HCT116 (cell line): ENCODE results near the gene CACNB2.

Source experiments
- ATF3 ChIP-seq: IDR thresholded peaks from 2 replicates; pipeline ENCODE4 v1.6.1; 2012
- CBX3 ChIP-seq: IDR thresholded peaks from 2 replicates; pipeline ENCODE4 v1.6.1; 2012; ENCODE audit warnings: low read depth
- CTCF ChIP-seq, 3 experiments: fragments of 200-600 bp in 1 of 3; sonication (generic) in 1 of 3; IDR thresholded peaks in 2 of 3; conservative IDR thresholded peaks in 1 of 3; 2 replicates each; pipeline ENCODE4 v1.5.1; 2012 to 2017; ENCODE audit warnings: low read depth in 2 of 3, low read length in 2 of 3, antibody characterized with exemption in 1 of 3, borderline replicate concordance in 1 of 3, control low read depth in 1 of 3, mild to moderate bottlenecking in 1 of 3, mixed read lengths in 1 of 3, mixed run types in 1 of 3, moderate library complexity in 1 of 3; ENCODE audit not compliant: insufficient read depth in 1 of 3
- EGR1 ChIP-seq: IDR thresholded peaks from 2 replicates; pipeline ENCODE4 v1.6.1; 2012; ENCODE audit warnings: low read depth
- EZH2 ChIP-seq: fragments of 200-600 bp; sonication (generic); IDR thresholded peaks from 2 replicates; pipeline ENCODE4 v1.6.1; 2017; ENCODE audit warnings: antibody characterized with exemption, mixed run types
- EZH2phosphoT487 ChIP-seq: fragments of 200-600 bp; IDR thresholded peaks from 2 replicates; pipeline ENCODE4 v1.6.1; 2018; ENCODE audit warnings: antibody characterized with exemption, borderline replicate concordance
- JUND ChIP-seq: IDR thresholded peaks from 2 replicates; pipeline ENCODE4 v1.6.1; 2012
- POLR2A ChIP-seq: IDR thresholded peaks from 2 replicates; pipeline ENCODE4 v1.7.0; 2011; ENCODE audit warnings: borderline replicate concordance; ENCODE audit not compliant: insufficient read depth, insufficient read length; ENCODE audit errors: extremely low read depth
- POLR2AphosphoS5 ChIP-seq: IDR thresholded peaks from 2 replicates; pipeline ENCODE4 v1.6.1; 2011; ENCODE audit warnings: mild to moderate bottlenecking, low read depth, low read length, moderate library complexity
- RAD21 ChIP-seq: IDR thresholded peaks from 2 replicates; pipeline ENCODE4 v1.6.1; 2012; ENCODE audit warnings: low read depth, mild to moderate bottlenecking
- REST ChIP-seq: IDR thresholded peaks from 2 replicates; pipeline ENCODE4 v1.6.1; 2012; ENCODE audit warnings: low read depth
- TCF7L2 ChIP-seq: IDR thresholded peaks from 2 replicates; pipeline ENCODE4 v1.7.0; 2011; ENCODE audit warnings: borderline replicate concordance, inconsistent platforms; ENCODE audit not compliant: insufficient read depth, insufficient read length; ENCODE audit errors: extremely low read depth
- ZBTB33 ChIP-seq: IDR thresholded peaks from 2 replicates; pipeline ENCODE4 v1.6.1; 2011; ENCODE audit warnings: mild to moderate bottlenecking, low read length, moderate library complexity; ENCODE audit not compliant: insufficient replicate concordance; ENCODE audit errors: extremely low read depth
- ZNF274 ChIP-seq: fragments of 200-500 bp; sonication (Bioruptor generic); IDR thresholded peaks from 2 replicates; pipeline ENCODE4 v1.6.1; 2014; ENCODE audit warnings: mild to moderate bottlenecking, low read depth, low read length, inconsistent platforms

GRCh38 chr10:18563003-18563726 is 422.9 kb downstream of the CACNB2 start:
- TF ChIP-seq CTCF (IDR thresholded peaks at IDR 0.05 in 2 of 3, conservative IDR thresholded peaks at IDR 0.05 in 1 of 3; ENCODE audit: borderline replicate concordance in 1 of 3, insufficient read depth in 1 of 3, low read depth in 2 of 3, low read length in 2 of 3) (no peak), EZH2phosphoT487 (no peak), TCF7L2 (no peak), ZBTB33 (no peak), JUND (no peak), POLR2A (no peak), CBX3 (no peak), EZH2 (no peak), EGR1 (no peak), ZNF274 (no peak), RAD21 (no peak), REST (no peak), POLR2AphosphoS5 (no peak), ATF3 (no peak)
